Fibroblast of upper back skin (primary cell): ENCODE data around the gene OGDH.
"Not testable (repeated sequence)": the region's sequence is repeated elsewhere in the genome, so short reads cannot be mapped to it uniquely, and the experiment has no call there.

ENCODE experiments used
- DNase-seq: peaks from one replicate; pipeline ENCODE4 v3.0.0-alpha.2; 2013

The OGDH gene

DNA sequence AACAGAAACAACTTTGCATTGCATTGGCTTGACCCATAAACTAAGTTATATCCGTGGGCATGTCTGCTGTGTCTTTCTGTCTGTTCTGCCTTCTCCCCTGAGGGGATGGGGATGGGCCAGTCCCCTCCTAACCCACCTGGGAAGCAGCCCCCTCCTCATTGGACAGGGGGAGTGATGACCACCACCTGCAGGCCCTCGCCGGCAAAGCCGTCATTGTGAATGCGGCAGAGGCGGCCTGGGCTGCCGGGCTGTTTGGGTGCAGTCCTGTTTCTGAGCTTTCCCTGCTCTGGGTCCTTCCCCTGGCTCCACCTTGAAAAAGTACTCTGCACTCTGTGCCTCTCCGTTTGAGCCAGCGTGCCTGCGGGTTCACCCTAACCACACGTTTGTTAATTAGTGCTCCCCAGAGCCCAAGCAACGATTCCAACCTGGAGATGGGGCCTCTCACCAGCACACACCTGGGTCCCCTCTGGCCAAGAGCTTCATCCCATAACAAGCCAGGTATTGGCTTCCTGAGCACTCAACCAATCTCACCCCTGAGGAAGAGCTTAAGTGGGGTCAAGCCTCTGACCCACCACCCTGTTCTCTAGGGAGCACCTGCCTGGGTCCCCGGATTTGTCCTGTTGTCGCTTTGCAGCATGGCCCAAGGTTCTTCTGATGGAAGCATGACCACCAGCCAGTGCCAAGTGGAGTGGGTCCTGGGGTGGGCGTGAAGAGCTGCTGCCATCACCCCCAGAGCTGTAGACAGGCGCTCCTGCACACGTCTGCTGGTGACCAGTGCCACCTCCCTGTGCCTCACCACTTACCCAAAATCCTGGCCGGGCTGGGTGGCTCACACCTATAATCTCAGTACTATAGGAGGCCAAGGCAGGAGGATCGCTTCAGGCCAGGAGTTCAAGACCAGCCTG lies 102.8 kb downstream of the OGDH start:
- no peak for DNase-seq

DNA sequence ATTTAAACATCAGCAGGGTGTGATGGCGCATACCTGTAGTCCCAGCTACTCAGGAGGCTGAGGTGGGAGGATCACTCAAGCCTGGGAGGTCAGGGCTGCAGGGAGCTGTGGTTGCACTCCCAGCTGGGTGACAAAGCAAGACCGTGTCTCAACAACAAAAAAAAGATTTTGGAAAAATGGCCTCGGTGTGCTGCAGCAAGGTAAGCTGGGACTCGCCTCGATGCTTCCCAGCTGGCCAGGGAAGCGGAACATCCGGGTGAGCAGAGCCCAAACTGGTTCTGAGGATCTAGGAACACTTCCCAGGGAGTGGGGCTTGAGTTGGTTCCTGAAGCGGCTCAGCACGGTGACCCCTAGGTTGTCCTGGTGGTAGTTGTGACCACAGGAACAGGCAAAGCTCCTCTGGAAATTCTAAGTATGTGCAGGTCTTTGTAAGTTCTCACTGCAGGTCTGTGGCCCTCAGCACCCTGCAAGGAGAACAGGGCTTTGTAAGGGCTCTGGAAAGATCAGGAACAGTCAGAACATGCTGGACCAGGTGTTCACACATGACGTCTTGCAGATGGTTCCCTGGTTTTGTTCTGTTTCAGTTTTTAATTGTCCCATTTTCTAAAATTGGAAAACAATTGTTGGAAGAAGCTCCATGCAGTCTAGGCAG lies 103.6 kb downstream of the OGDH start:
- DNase-seq = no peak

DNA sequence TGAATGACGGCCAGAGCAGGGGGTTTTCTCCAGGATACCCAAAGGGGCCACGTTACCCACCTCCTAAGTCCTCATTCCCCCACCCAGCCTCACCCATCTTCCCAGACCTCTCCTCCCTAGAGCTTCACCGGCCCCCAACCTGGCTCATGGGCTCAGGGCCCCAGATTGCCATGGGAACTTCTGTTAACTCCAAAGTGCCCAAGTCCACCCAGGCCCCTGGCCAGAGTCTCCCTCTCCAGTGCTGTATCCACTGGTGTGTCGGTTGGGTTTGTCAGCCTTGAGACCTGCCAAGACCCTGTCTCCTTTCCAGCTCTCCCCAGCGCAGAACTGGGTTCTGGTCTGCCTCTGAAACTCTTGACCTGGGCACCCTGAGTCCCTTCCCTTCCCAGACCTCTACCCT lies 105.1 kb downstream of the OGDH start:
- DNase-seq = no peak

DNA sequence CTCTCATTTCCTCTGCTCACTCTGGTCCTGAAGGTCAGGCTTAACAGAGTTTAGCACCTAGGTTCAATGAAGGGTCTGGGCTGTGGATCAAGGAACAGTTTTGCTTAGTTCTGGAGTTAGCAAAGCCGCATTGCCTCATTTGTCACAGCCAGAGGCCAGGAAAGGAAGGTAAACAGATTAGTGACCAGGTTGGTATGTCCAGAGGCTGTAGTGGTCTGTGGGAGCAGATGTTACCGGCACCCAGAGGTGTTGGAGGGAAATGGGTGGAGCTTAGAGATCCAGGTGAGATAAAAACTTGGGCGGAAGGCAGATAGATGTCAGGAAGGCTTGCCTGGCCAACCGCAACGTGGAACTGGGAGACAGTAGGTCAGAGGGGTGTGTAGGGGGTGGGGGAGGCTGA lies 105.6 kb downstream of the OGDH start:
- no peak for DNase-seq

DNA sequence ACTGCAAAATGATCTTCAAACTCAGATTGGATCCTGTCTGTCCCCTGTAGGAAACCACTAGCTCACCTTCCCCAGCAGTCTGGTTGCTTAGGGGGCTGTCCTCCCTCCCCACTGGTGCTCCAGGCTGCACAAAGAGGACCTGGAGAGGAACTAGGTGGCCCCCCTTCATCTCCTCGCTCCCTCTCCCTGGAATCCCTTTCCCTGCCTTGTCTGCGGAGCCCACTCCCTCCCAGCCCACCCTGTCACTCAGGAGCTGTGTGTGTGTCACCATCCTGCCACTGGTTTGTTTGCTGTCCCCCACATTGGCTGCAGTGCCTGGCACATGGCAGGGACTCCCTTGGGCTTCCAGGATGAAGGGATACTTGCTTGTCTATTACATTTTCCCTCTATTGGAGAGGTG lies 106.7 kb downstream of the OGDH start:
- DNase-seq = no peak

DNA sequence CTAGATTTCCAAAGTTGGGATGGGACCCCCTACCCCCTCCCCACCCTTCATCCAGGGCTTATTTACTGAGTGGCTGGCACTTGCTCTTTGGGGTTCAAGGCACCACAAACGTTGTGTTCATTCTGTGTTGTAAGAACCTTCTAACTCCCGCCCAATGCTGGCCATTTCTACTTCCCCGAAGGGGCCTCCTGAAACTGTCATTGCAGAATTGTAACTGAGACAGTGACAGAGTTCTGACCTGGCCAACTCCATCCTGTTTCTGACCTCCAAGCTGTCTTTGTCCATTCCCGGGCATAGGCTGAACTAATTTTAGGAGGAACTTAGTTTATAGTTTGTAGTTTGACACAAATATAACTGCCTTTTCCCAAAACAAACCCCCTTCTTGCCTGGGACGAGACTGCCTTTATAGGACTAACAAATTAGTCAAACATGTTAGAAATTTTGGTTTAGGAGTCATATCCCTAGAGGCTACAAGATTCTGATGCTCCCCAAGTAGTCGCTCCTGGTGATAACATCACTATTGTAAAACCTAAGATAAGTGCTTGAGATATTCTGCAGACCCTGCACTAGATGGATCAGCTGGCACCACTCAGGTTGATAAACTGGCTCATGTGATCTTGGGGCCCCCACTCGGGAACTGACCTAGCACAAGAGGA lies 107.4 kb downstream of the OGDH start:
- no peak for DNase-seq

DNA sequence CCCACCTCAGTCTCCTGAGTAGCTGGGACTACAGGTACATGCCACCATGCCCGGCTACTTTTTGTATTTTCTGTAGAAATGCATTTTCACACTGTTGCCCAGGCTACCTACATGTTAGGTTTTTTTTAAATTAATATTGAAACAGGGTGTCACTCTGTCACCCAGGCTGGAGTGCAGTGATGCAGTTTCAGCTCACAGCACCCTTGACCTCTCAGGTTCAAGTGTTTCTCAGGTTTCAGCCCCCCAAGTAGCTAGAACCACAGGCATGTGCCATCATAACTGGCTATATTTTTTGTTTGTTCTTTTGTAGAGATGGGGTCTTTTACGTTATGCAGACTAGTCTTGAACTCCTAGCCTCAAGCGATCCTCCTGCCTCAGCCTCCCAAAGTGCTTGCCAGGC lies 109.8 kb downstream of the OGDH start:
- DNase-seq = no peak

DNA sequence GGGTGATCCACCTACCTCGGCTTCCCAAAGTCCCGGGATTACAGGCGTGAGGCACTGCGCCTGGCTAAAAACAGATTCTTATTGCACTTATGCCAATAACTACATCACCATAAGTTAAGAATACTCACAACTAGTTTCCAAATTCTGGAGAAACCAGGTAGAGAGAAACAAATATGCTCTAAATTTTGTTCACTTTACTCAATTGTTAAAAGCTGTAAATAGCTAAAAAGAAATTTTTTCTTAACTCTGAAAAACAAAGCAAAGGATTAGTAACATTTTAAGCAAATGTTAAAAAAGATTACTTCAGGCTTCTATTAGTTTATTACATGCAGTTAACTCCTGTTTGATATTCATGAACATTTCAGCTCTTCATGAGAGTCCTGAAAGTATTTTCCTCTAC lies 113.9 kb downstream of the OGDH start:
- DNase-seq = no peak

DNA sequence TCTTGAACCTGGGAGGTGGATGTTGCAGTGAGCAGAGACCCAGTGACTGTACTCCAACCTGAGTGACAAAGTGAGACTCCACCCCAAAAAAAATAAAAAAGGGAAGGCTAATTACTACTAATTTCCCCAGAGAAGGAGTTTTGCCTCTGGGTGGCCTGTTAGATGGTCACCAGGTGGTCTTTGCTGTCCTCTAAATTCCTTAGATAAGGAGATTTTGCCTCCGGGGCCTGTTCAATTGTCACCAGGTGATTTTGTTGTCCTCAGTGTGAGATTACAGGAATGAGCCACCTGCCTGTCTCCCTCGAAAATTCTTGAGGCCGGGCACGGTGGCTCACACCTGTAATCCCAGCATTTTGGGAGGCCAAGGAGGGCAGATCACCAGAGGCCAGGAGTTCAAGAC lies 117.8 kb downstream of the OGDH start:
- DNase-seq = no peak

DNA sequence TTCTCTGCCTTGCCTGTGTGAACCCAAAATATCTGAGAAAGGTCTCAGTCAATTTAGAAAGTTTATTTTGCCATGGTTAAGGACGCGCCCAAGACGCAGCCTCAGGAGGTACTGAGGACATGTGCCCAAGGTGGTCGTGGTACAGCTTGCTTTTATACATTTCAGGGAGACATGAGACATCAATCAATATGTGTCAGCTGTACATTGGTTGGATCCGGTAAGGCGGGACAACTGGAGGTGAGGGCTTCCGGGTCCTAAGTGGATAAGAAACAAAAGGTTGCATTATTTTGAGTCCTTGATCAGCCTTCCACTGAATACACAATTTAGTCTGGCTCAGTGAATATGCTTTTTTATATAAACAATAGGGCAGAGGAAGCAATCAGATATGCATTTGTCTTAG lies 119.8 kb downstream of the OGDH start:
- DNase-seq = not testable (repeated sequence)

DNA sequence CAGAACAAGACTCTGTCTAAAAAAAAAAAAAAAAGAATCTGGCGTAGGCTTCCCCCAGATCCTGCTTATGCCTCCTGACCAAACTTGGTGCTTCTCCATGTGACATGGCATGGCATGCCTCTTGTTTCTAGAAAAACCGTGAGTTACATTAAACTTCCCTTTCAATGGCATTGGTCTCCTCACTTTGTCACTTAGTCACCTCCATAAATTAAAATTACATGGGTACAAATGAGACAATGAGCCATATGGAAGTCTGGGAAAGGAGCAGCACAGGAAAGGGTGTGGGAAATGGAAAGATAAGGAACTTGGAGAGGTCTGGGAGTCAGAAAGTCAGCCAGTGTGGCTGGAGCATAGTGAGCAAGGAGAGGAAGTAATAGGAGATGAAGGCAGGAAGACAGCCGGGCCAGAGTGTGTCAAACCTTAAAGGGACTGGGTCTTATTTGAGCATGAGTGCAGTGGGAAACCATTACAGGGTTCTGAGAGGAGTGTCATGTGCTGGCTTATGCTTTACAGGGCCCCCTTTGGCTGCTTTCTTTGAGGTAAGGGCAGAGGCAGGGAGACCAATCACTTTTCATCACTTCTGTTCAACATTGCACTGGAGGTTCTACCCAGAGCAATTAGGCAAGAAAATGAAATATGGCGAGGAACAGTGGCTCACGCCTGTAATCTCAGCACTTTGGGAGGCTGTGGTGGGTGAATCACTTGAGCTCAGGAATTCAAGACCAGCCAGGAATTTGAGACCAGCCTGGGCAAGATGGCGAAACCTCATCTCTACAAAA lies 120.9 kb downstream of the OGDH start:
- peak; percentile 95 for DNase-seq

DNA sequence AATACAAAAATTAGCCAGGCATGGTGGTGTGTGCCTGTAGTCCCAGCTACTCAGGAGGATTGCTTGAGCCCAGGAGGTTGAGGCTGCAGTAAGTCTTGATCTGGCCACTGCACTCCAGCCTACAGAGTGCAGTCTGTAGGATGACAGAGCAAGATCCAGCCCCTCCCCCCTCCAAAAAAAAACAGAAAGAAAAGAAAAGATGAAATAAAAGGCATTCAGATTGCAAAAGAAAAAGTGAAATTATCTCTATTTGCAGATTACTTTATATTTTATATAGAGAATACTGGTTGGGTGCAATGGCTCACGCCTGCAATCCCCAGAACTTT lies 121.5 kb downstream of the OGDH start:
- no peak for DNase-seq

DNA sequence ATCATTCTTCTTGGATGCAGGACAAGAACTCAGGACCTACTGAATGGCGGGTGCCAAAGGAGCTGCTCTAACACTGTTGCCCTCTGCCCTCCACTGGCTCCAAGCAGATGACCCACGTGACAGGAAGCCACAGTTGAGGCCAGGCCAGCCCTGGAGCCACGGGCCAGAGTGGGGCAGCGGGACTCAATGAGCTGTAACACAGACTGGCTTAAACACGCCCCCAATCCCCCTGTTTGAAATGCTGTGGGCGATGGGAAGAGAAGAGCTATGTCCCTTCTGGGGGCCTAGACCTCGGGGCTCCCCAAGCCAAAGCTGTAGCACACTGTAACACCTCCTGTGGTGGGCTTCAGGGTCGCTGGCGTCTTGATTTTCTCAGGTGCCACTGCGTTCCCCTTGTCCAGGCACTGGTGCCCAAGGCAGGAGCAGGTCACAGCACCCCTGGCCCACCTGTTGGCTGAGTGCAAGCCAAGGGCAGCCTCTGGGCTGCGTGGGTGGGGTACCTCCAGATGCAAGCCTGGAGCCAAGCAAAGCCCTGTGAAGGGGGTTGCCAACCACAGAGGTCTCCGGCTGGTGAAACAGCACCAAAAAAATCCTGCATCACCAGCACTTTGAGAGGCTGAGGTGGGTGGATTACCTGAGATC lies 123.6 kb downstream of the OGDH start:
- DNase-seq = no peak

DNA sequence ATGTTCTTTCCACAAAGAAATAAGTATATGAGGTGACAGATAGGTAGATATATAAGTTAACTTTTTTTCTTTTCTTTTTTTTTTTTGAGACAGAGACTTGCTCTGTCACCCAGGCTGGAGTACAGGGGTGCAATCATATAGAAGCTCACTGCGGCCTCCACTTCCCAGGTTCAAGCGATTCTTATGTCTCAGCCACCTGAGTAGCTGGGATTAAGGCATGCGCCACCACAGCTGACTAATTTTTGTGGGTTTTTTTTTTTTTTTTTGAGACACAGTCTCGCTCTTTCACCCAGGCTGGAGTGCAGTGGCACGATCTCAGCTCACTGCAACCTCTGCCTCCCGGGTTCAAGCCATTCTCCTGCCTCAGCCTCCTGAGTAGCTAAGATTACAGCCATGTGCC lies 126.5 kb downstream of the OGDH start:
- DNase-seq = not testable (repeated sequence)

DNA sequence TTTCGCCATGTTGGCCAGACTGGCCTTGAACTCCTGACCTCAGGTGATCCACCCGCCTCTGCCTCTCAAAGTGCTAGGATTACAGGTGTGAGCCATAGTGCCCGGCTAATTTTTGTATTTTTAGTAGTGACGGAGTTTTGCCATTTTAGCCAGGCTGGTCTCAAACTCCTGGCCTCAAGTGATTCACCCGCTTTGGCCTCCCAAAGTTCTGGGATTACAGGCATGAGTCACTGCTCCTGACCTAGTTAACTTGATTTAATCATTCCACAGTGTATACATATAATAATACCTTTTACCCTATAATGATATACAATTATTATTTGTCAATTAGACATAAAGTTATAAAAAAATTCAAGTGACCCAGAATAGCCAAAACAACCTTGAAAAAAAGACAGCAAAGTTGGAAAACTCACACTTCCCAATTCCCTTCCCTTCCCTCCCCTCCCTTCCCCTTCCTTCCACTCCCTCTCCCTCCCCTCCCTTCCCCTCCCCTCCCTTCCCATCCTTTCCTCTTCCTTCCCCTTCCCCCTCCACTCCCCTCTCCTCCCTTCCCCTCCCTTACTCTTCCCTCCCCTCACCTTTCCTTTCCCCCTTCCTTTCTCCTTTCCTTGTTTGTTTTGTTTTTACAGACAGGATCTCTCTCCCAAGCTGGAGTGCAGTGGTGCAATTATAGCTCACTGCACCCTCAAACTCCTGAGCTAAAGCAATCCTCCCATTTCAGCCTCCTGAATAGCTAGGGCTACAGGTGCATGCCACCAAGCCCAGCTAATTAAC lies 127.5 kb downstream of the OGDH start:
- DNase-seq = peak; percentile 78

DNA sequence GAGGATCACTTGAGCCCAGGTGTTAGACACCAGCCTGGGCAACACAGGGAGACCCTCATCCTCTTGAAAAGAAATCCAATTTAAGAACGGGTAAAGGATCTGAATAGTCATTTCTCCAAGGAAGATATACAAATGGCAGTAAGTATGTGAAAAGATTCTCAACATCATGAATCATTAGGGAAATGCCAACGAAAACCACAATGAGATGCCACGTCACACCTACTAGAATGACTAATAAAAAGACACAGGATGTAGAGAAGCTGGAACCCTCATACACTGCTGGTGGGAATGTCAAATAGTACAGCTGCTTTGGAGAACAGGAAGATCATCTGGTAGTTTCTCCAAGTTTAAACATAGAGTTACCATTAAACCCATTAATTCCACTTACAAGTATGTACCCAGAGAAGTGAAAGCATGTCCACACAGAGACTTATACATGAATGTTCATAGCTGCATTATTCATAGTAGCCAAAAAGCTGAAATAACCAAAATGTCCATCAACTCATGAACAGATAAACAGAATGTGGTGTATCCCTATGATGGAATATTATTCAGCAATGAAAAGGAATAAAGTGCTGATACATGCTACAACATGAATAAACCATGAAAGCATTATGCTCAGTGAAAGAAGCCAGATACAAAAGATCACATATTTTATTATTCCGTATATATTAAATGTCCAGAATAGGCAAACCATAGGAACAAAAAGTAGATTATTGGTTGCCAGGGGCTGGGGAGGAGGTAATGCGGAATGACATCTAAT lies 129.2 kb downstream of the OGDH start:
- DNase-seq = peak; percentile 98

DNA sequence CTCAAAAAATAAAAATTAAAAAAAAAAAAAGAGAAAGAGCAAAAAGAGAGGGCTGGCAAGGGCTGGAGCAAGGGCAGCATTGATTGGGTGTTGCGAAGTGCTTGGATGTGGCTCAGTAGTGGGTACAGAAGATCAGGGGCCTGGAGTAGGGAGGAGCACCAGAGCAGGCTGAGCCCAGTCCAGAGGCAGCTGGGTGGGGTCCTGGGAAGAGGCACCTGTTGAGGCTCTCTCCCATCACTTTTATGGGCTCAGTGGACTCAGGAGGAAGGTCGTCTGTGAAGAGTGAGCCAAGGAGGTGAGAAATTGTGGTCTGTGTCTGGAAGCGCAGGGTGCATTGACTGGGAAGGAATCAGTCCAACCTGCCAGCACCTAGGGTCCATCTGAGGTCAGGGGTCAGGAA lies 130.5 kb downstream of the OGDH start:
- DNase-seq = no peak

DNA sequence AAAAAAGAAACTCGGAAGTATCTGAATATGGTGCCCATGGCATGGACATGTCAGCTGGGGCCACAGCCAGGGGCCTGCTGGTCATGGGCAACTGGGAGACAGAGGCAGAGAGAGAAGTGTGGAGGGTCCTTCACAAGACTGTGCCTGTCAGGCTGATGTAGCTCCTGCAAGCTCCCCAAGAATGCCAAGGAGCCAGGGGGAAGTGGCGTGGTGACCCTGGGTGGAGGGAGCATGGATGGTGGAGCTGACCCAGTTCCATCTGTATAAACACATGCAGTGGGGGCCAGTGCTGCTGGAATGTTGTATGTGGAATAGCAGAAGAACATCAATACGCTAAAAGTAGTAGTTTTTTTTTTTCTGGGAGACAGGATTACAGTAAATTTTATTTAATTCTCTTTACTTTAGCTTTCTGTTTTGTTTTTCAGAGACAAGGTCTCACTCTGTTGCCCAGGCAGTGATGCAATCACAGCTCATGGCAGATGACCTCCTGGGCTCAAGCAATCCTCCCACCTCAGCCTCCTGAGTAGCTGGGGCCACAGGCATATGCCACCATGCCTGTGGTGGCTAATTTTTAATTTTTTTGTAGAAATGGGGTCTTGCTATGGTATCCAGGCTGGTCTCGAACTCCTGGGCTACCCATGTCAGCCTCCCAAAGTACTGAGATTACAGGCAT lies 131.8 kb downstream of the OGDH start:
- no peak for DNase-seq

DNA sequence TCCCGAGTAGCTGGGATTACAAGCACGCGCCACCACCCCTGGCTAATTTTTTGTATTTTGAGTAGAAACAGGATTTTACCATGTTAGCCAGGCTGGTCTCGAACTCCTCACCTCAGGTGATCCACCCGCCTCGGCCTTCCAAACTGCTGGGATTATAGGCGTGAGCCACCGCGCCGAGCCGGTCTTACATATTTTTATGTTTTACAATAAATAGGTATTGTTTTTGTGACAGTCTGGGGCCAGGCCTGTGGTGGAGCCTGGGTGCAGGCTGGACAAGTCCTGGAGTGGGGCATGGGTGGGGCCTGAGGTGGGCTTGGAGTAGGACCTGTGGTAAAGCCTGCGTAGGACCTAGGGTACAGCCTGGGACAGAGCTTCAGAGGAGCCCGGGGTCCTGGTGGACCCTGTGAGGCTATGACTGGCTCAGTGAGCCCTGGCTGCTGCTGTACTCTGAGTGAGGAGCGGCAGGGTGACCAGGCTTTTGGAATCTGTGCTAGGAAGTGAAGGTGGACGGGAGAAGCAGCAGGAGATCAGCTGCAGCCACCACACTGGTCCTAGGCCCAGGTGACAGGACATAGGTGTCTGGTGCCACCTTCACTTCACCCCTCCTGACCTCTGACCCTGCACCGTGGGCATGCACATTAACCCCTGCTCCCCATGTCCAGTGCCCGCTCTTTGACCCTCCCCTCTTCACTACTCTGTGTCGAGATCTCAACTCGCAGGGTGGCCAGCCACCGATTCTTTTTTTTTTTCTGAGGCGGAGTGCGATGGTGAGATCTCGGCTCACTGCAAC lies 132.6 kb downstream of the OGDH start:
- DNase-seq = no peak

DNA sequence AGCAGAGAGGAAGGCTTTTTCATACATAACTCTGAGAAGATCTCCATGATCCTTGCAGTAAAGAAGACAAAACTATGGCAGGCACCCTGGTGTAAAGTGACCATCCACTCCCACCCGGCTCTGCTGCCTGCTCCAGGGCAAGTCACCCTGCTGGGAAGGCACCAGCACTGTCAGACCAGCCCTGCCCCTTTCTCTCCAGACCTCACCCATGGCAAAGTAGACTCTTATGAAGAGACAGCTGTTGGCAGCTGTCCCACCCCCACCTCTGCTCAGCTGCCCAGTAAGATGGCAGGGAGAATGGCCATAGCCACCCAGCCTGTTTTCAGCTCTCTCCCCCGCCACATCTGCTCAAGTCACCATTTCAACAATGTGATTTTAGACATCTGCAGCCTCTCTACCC lies 133.6 kb downstream of the OGDH start:
- no peak for DNase-seq
